Measurements from ENCODE around the gene HCRTR1.
"Not testable (repeated sequence)": the region's sequence is repeated elsewhere in the genome, so short reads cannot be mapped to it uniquely, and the experiment has no call there.

HCRTR1 gene

GRCh38 chr1:31581821-31582810 lies 35.4 kb upstream of the HCRTR1 start:
- no peak for DNase-seq

GRCh38 chr1:31583082-31583994 lies 34.2 kb upstream of the HCRTR1 start:
- DNase-seq, result no peak

GRCh38 chr1:31583995-31584868 lies 33.3 kb upstream of the HCRTR1 start:
- no peak for DNase-seq

- DNase-seq, result no peak
Observed at GRCh38 chr1:31584869-31585735, 32.4 kb upstream of the HCRTR1 start.

GRCh38 chr1:31585736-31586365 lies 31.6 kb upstream of the HCRTR1 start:
- no peak for DNase-seq

- no peak for DNase-seq
Observed at GRCh38 chr1:31586376-31587327, 30.8 kb upstream of the HCRTR1 start.

GRCh38 chr1:31587328-31587699 lies 30.2 kb upstream of the HCRTR1 start:
- DNase-seq, result not testable (repeated sequence)

- DNase-seq, result peak; percentile 29
Observed at GRCh38 chr1:31587720-31588423, 29.6 kb upstream of the HCRTR1 start.

- DNase-seq, result no peak
Observed at GRCh38 chr1:31588751-31589515, 28.6 kb upstream of the HCRTR1 start.

GRCh38 chr1:31591425-31592093 lies 25.9 kb upstream of the HCRTR1 start:
- DNase-seq, result no peak

- DNase-seq, result no peak
Observed at GRCh38 chr1:31592132-31592531, 25.4 kb upstream of the HCRTR1 start.

- DNase-seq, result no peak
Observed at GRCh38 chr1:31593136-31593665, 24.3 kb upstream of the HCRTR1 start.

- DNase-seq, result peak; percentile 15
Observed at GRCh38 chr1:31593770-31594632, 23.5 kb upstream of the HCRTR1 start.

- no peak for DNase-seq
Observed at GRCh38 chr1:31595836-31596736, 21.4 kb upstream of the HCRTR1 start.

- no peak for DNase-seq
Observed at GRCh38 chr1:31596737-31597097, 20.8 kb upstream of the HCRTR1 start.

All from stimulated activated naive CD4-positive, alpha-beta T cell treated with Interleukin-2 at 50 U/mL for 16 hours (primary cell).